ENCODE results near the gene CD151.

CD151 gene

DNA sequence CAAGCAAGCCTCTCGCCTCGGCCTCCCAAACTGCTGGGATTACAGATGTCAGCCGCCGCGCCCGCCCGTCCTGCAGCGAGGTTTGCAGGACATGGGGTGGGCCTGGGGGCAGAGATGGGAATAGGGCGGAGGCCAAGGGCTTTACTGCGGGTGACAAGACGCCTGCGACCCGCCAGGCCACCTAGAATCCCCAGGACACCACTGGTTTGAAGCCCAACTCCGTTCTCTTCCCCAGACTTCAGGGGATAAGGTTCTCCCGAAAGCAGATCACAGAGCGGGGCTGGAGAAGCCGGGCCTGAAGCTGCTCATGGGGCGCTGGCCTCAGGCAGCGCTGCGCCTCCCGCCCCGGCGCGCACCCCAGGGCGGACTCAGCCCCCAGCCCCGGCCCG lies 9.2 kb downstream of the CD151 start:
- H3K4me2 ChIP-seq: peak overlapping the region; percentile 98
- H3K27ac ChIP-seq: peak overlapping the region; percentile 100
- H3K4me3 ChIP-seq: peak overlapping the region; percentile 82
- H3K27me3 ChIP-seq: no peaks in the 10 kb centered on the region
- H3K9ac ChIP-seq: peak overlapping the region; percentile 98
- no peak for TF ChIP-seq Cebpa-rat (IDR thresholded peaks at IDR 0.05)
- peaks cover 41% of the 10 kb centered on the region for H3K36me3 ChIP-seq
- H4K20me1 ChIP-seq: peaks cover 72% of the 10 kb centered on the region
- peaks cover 54% of the 10 kb centered on the region for H3K4me1 ChIP-seq
- no peaks in the 10 kb centered on the region for H3K9me3 ChIP-seq

- Histone ChIP-seq H3K4me1 (peaks cover 58% of the 10 kb centered on the region), H3K4me3 (peak within 1 kb of the TSS; percentile 82), H3K4me2 (peak within 1 kb of the TSS; percentile 98), H3K9me3 (no peaks in the 10 kb centered on the region), H3K9ac (peak within 1 kb of the TSS; percentile 98), H4K20me1 (peaks cover 71% of the 10 kb centered on the region), H3K27ac (peak within 1 kb of the TSS; percentile 100), H3K36me3 (peaks cover 36% of the 10 kb centered on the region), H3K27me3 (no peaks in the 10 kb centered on the region)
- TF ChIP-seq Cebpa-rat (IDR thresholded peaks at IDR 0.05): no peak
Observed at GRCh38 chr11:842370-843002, 9.7 kb downstream of the CD151 start, which contains the start of the genes POLR2L and TSPAN4. Gene POLR2L, minus strand, starts transcription at chr11:842529. Its CDS starts 21 bp downstream, at chr11:842508. Gene TSPAN4, plus strand, starts transcription at chr11:842852. Its CDS starts 7,453 bp downstream, at chr11:850305.

- H3K4me3 ChIP-seq: peak overlapping the region; percentile 82
- H3K4me2 ChIP-seq: peak overlapping the region; percentile 98
- peaks cover 69% of the 10 kb centered on the region for H4K20me1 ChIP-seq
- peaks cover 60% of the 10 kb centered on the region for H3K4me1 ChIP-seq
- H3K9me3 ChIP-seq: no peaks in the 10 kb centered on the region
- peaks cover 30% of the 10 kb centered on the region for H3K36me3 ChIP-seq
- no peak for TF ChIP-seq Cebpa-rat (IDR thresholded peaks at IDR 0.05)
- H3K27ac ChIP-seq: peak overlapping the region; percentile 100
- H3K27me3 ChIP-seq: no peaks in the 10 kb centered on the region
- H3K9ac ChIP-seq: peak overlapping the region; percentile 98
Observed at GRCh38 chr11:843086-843734, 10.5 kb downstream of the CD151 start.

DNA sequence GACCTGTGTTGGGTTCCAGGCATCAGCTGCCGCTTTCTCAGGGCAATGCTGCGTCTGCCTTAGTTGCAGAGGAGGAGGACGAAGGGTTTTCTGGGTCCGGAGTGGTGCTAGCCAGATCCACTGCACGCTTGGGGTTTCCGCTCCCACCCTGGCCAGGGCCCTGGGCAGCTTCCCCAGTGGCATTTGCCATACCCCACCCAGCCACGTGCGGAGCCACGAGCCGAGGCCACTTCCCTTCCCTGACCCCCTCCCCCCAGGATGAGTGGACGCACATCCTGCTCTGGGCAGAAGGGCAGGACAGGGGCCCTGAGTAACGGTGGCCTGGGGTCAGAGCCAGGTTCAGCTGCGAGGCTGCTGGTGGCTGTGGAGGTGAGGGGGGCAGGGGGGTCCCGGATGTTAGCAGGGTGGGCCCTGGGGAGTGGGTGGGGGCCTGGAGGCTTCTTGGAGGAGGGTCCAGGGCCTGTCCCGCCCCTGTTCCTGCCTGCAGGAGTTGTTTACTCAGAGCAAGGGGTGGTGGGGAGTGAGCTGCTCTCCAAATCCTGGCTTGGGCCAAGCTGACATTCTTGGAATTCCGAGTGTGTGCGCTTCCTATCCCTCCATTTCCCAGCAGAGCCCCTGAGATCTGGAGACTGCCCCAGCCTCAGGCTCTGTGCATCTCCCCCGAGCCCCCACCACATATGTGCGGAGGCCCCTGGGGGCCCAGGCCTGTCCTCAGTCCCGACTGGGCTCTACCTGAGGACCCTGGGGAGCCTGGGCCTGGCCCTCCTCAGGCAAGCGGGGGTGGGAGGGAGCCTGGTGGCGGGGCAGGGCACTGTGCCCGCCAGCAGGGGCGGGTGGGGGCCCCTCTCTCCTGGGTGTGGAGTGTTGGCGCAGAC lies 11.3 kb downstream of the CD151 start:
- H3K4me1 ChIP-seq: peaks cover 69% of the 10 kb centered on the region
- H3K4me2 ChIP-seq: peak overlapping the region; percentile 98
- H3K4me3 ChIP-seq: peak overlapping the region; percentile 82
- H3K27ac ChIP-seq: peak overlapping the region; percentile 100
- no peaks in the 10 kb centered on the region for H3K9me3 ChIP-seq
- no peaks in the 10 kb centered on the region for H3K27me3 ChIP-seq
- H3K36me3 ChIP-seq: peaks cover 21% of the 10 kb centered on the region
- no peak for TF ChIP-seq Cebpa-rat (IDR thresholded peaks at IDR 0.05)
- peak overlapping the region; percentile 98 for H3K9ac ChIP-seq
- H4K20me1 ChIP-seq: peaks cover 70% of the 10 kb centered on the region

DNA sequence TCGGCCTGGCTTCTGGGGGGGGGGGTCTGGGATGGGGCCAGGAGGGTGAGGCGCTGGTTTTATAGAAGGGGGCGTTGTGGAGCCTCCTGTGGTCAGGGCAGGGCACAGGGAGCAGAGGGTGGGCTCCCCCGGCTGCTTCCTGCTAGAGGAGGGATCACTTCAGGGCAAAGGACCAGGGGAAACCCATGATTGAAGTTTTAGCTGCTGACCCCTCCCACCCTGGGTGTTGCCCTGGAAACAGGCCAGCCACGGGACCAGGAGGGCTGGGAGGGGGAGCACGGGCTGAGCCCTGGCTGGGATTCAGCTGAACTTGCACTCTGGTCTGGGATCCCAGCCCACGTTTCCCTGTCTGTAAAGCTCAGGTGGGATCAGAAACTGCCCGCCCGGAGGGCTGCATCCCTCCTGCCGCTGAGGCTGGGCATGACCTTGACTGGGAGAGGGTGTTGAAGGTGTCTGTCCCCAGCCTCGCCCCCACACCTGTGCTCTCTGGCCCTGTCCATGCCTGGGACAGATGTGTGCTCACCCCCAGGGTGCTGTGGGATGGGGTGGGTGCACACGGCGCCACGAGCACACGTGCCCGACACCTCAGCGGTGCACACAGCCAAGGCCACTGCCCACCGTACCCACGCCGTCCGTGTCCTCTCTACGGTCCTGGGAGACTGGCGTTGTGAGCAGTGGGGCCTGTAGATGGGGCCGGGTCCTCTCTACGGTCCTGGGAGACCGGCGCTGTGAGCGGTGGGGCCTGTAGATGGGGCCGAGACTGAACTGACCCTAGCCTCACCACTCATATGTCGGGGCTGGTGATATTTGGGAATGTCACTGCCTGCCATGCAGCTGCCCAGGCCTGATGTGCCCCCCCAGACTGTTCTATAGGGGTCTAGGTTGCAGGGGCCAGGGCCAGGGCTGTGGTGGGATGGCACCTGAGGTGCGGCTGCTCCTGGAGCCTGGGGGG lies 12.2 kb downstream of the CD151 start:
- peak overlapping the region; percentile 98 for H3K4me2 ChIP-seq
- no peak for TF ChIP-seq Cebpa-rat (IDR thresholded peaks at IDR 0.05)
- peaks cover 12% of the 10 kb centered on the region for H3K36me3 ChIP-seq
- H3K9me3 ChIP-seq: no peaks in the 10 kb centered on the region
- H4K20me1 ChIP-seq: peaks cover 66% of the 10 kb centered on the region
- 0 out of 2 replicates have a peak overlapping the region, but pooled peaks have one; percentile 18 for H3K4me3 ChIP-seq
- peak overlapping the region; percentile 66 for H3K27ac ChIP-seq
- H3K9ac ChIP-seq: peak overlapping the region; percentile 59
- no peaks in the 10 kb centered on the region for H3K27me3 ChIP-seq
- peaks cover 73% of the 10 kb centered on the region for H3K4me1 ChIP-seq

DNA sequence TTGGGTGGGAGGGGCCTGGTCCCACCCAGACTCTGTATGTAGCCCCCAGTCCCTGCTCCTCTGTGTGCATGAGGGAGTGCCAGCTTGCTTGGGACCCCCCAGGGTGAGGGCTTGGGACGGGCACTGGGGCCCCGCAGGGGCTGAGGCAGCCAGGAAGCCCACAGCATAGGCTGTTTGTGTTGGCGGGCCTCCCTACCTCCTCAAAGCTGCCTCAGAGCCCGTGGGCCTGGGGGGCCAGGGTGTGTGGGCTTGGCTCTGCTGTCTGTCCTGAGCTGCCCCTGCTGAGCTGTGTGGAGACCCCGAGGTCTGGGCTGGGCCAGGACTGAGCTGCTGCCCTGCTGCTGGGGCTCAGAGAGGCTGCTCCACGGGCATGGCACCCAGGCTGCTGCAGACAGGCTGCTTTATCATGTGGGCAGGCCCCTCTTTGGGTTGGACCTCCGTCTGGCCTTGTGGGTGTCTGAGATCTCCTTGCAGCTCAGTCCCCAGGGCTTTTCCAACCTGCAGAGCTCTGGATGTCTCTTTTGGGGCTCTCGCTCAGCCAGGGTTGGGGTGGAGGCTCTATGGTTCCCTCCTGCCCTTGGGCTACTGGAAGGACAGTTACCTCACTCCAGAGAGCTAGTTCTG lies 13.2 kb downstream of the CD151 start:
- H3K4me2 ChIP-seq: peak overlapping the region; percentile 98
- peaks cover 66% of the 10 kb centered on the region for H4K20me1 ChIP-seq
- no peaks in the 10 kb centered on the region for H3K27me3 ChIP-seq
- no peak overlapping the region for H3K4me3 ChIP-seq
- no peaks in the 10 kb centered on the region for H3K9me3 ChIP-seq
- no peak for TF ChIP-seq Cebpa-rat (IDR thresholded peaks at IDR 0.05)
- peak overlapping the region; percentile 59; the same call in 1 of the 2 replicates for H3K9ac ChIP-seq
- H3K36me3 ChIP-seq: peaks cover 2% of the 10 kb centered on the region
- H3K27ac ChIP-seq: peak overlapping the region; percentile 66
- H3K4me1 ChIP-seq: peaks cover 76% of the 10 kb centered on the region

- Histone ChIP-seq H3K27ac (peak overlapping the region; percentile 66; the same call in 1 of the 2 replicates), H3K9me3 (no peaks in the 10 kb centered on the region), H4K20me1 (peaks cover 66% of the 10 kb centered on the region), H3K4me3 (no peak overlapping the region), H3K4me1 (peaks cover 76% of the 10 kb centered on the region), H3K27me3 (no peaks in the 10 kb centered on the region), H3K36me3 (no peaks in the 10 kb centered on the region), H3K9ac (peak overlapping the region; percentile 59; the same call in 1 of the 2 replicates), H3K4me2 (peak overlapping the region; percentile 98)
- TF ChIP-seq Cebpa-rat (IDR thresholded peaks at IDR 0.05): no peak
Observed at GRCh38 chr11:846496-847098, 13.8 kb downstream of the CD151 start.

DNA sequence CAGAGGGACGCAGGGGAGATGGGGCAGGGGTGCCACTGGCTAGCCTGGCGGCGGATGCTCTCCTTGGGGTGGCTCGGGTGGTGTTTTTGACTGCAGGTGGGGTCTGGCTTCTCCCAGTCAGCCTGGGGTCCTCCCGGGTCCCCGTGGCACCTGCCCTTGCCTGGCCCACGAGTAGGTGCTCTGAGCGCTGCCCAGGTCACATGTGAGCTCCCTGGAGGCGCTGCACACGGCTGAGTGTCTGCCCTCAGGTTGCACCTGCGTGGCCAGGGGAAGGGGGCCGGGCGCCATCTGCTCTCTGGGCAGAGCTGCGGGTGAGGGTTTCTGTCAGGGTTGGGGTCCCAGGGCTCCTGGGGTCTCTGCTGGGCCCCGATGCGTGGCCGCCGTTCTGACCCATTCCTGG lies 15.1 kb downstream of the CD151 start:
- TF ChIP-seq Cebpa-rat (IDR thresholded peaks at IDR 0.05): no peak
- H3K36me3 ChIP-seq: no peaks in the 10 kb centered on the region
- H3K4me2 ChIP-seq: peak overlapping the region; percentile 98
- peaks cover 84% of the 10 kb centered on the region for H3K4me1 ChIP-seq
- no peak overlapping the region for H3K4me3 ChIP-seq
- peak overlapping the region; percentile 13; the same call in 1 of the 2 replicates for H3K27ac ChIP-seq
- H3K27me3 ChIP-seq: no peaks in the 10 kb centered on the region
- H3K9ac ChIP-seq: no peak overlapping the region
- no peaks in the 10 kb centered on the region for H3K9me3 ChIP-seq
- peaks cover 69% of the 10 kb centered on the region for H4K20me1 ChIP-seq

Data from BLaER1 (cell line).